ENCODE data around the gene N4BP2L2.

DNA sequence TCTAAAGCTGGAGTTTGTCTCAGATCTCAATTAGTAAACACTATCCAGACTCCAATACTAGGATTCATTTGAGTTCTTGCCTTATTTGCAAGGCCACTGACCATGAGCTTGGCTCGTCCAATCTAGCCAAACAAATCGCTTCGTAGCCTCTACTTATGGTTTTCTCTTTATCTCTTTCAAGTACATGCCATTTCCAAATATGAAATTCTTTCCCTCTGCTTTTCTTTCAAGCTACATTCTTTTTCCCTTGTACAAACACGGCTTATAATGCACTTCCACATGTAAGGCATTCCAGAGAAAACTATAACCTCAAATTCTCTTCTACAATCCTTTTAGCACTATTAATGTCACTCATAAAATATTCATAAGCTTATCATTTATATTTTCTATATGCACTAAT is 99.7 kb downstream of the N4BP2L2 start:
- TF ChIP-seq POLR2AphosphoS5 (IDR thresholded peaks at IDR 0.05; ENCODE audit: low read depth, low read length): no peak
- TF ChIP-seq BCL11A (IDR thresholded peaks at IDR 0.05; ENCODE audit: low read depth in 2 of 2, low read length in 2 of 2): no peak
- TF ChIP-seq, protein P1, sequence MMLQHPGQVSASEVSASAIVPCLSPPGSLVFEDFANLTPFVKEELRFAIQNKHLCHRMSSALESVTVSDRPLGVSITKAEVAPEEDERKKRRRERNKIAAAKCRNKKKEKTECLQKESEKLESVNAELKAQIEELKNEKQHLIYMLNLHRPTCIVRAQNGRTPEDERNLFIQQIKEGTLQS (IDR thresholded peaks at IDR 0.05; ENCODE audit: insufficient read depth, low read depth, low read length): no peak
- TF ChIP-seq, protein P2, sequence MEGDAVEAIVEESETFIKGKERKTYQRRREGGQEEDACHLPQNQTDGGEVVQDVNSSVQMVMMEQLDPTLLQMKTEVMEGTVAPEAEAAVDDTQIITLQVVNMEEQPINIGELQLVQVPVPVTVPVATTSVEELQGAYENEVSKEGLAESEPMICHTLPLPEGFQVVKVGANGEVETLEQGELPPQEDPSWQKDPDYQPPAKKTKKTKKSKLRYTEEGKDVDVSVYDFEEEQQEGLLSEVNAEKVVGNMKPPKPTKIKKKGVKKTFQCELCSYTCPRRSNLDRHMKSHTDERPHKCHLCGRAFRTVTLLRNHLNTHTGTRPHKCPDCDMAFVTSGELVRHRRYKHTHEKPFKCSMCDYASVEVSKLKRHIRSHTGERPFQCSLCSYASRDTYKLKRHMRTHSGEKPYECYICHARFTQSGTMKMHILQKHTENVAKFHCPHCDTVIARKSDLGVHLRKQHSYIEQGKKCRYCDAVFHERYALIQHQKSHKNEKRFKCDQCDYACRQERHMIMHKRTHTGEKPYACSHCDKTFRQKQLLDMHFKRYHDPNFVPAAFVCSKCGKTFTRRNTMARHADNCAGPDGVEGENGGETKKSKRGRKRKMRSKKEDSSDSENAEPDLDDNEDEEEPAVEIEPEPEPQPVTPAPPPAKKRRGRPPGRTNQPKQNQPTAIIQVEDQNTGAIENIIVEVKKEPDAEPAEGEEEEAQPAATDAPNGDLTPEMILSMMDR (IDR thresholded peaks at IDR 0.05; ENCODE audit: control extremely low read depth in 1 of 3, insufficient read depth in 1 of 3, low read depth in 1 of 3, low read length in 3 of 3): no peak
- no peak for TF ChIP-seq ASH2L (IDR thresholded peaks at IDR 0.05; ENCODE audit: low read length)
- no peak for TF ChIP-seq RAD21 (IDR thresholded peaks at IDR 0.05 in 1 of 2, conservative IDR thresholded peaks at IDR 0.05 in 1 of 2; ENCODE audit: low read depth in 2 of 2, low read length in 2 of 2)
- TF ChIP-seq EP300 (IDR thresholded peaks at IDR 0.05; ENCODE audit: borderline replicate concordance in 1 of 2, low read depth in 2 of 2, low read length in 2 of 2): no peak
- no peak for TF ChIP-seq BRCA1 (IDR thresholded peaks at IDR 0.05; ENCODE audit: low read depth, low read length)
- TF ChIP-seq HDAC6 (IDR thresholded peaks at IDR 0.05; ENCODE audit: low read depth, low read length): no peak
- TF ChIP-seq RNF2 (IDR thresholded peaks at IDR 0.05; ENCODE audit: borderline replicate concordance, low read depth, low read length, missing control alignments, poor library complexity, severe bottlenecking): no peak
- TF ChIP-seq, protein P3, sequence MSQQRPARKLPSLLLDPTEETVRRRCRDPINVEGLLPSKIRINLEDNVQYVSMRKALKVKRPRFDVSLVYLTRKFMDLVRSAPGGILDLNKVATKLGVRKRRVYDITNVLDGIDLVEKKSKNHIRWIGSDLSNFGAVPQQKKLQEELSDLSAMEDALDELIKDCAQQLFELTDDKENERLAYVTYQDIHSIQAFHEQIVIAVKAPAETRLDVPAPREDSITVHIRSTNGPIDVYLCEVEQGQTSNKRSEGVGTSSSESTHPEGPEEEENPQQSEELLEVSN (IDR thresholded peaks at IDR 0.05): no peak
- TF ChIP-seq ZNF274 (IDR thresholded peaks at IDR 0.05; ENCODE audit: borderline replicate concordance, extremely low read depth, low read length): no peak
- no peak for TF ChIP-seq SIX5 (IDR thresholded peaks at IDR 0.05; ENCODE audit: low read depth, low read length)
